HG02678 (cell line): Measurements from ENCODE around the gene CCDC28A.
"Not testable (repeated sequence)": the region's sequence is repeated elsewhere in the genome, so short reads cannot be mapped to it uniquely, and the experiment has no call there.

Experiments
- ATAC-seq: cut with Tn5 transposase; IDR thresholded peaks from one replicate; pipeline ENCODE4 v1.9.1; 2021; ENCODE audit warnings: mild to moderate bottlenecking, moderate library complexity; ENCODE audit not compliant: unreplicated experiment

The CCDC28A gene

DNA sequence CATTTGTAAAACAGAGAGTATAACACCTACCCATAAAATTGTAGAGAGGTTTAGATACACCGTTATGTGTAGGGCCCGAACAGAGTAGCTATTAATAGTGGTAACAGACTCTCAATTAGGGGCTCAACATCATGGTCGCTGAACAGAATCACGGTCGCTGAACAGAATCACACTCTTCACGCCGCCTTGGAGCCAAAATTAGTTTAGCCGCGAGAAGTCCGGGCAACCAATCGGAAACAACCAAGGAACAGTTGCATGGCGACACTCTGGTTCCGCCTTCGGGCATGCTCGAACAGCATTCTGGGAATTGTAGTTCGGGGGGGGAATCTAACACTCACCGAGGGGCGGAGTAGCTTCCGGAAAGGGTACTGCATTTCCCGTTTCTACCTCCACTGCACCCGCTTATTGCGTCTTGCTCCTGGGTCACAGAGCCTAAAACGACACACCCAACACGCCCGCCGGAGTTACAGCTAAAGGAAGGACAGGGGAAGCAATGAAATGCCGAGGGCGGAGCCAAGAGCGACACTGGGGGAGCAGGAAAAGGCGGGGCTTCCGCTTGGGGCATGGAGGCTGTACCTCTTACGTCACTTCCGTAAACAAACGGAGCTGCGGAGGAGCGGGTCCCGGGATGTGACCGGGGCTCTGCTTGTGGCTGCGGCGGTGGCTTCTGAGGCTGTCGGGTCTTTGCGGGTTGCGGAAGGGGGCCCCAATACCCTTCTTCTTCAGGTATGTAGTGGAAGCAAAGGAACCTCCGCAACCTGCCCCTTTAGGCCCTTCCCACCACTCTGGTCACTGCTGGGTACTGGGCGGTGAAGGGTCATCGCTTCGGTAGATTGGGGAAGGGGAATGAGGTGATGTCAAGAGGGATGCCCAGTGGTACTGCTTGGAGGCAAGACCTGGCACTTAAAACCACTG is at the start of gene CCDC28A:
CCDC28A (plus strand) TSS at position 593 of the 915 bp plus-strand sequence. CDS start 2,352 bp downstream, outside the sequence.
- ATAC-seq, result peak; percentile 93

DNA sequence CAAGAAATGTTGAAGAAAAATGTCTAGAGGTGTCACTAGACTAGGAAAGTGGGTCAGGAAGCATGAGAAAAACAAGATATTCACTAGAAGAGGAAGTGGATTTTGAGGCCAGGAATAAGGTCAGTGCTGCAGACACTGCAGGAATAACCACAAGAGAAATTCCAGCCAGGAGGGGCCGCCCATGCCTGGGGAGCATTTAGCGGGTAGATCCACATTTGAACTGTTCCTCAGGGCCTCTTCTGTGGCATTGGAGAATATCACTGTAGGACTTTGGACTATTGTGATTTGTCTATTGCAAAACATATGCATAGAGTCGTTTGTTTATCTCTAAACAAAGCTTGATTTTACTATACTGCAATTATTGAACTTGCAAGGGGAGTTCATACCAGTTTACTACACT is 49.6 kb upstream of the CCDC28A start:
- ATAC-seq, result no peak

GRCh38 chr6:138726066-138726756 is 47.4 kb upstream of the CCDC28A start:
- ATAC-seq, result no peak

- no peak for ATAC-seq
These were observed 46.8 kb upstream of the CCDC28A start for GRCh38 chr6:138726757-138727097.

DNA sequence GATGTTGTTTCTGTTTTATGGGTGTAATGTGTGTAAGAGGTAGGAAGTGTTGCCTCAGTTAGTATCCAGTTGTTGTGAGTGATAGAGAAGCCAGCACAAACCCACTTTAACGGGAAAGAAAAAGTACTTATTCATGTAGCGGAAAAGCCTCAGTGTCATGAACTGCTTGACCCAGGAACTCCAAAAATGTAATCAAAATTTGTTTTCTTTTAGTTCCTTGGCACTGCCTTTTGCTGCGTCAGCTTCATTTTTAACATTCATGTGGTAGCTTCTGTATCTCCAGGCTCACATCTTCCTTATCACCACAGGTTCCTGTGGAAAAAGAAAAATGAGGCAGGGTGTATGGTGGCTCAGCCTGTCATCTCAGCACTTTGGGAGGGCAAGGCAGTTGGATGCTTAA is 46.4 kb upstream of the CCDC28A start:
- no peak for ATAC-seq

- ATAC-seq, result no peak
These were observed 44.9 kb upstream of the CCDC28A start for GRCh38 chr6:138728662-138729061.

- not testable (repeated sequence) for ATAC-seq
These were observed 43.5 kb upstream of the CCDC28A start for GRCh38 chr6:138730037-138730436.

- ATAC-seq, result no peak
These were observed 39.0 kb upstream of the CCDC28A start for GRCh38 chr6:138734585-138734984.

DNA sequence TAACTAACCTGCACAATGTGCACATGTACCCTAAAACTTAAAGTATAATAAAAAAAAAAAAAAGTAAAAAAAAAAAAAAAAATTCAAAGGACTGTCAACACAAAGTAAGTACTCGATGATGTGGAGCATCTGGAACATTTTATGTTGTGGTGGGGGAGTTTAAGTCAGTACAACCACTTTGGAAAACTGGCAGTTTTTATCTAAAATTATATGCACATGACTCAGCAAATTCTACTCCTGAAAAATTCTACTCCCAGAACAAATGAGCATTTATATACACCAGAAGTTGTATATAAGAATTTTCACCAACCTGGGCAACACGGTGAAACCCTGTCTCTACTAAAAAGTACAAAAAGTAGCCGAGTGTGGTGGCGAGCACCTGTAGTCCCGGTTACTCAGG is 36.9 kb upstream of the CCDC28A start:
- ATAC-seq, result no peak

GRCh38 chr6:138752017-138752416 is 21.6 kb upstream of the CCDC28A start:
- ATAC-seq, result no peak

DNA sequence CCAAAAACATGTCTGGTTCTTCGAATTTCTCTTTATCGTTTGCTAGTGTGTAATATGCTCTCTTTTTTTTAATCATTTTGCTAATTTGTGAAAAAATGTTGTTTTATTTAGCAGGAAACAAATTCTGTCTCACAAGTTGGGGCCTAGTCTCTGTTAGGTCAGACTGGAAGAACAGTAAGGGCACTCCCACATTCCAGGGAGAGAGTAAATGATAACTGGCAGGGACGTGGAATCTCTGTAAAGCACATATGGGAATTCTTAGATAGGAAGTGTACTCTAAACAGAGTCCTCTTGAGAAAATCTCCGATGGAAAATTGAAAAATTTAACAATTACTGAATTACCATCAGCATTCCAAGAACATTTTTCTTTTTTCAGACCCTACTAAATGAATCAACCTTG is 16.4 kb upstream of the CCDC28A start:
- no peak for ATAC-seq

GRCh38 chr6:138765896-138766655 is 7.5 kb upstream of the CCDC28A start:
- no peak for ATAC-seq

DNA sequence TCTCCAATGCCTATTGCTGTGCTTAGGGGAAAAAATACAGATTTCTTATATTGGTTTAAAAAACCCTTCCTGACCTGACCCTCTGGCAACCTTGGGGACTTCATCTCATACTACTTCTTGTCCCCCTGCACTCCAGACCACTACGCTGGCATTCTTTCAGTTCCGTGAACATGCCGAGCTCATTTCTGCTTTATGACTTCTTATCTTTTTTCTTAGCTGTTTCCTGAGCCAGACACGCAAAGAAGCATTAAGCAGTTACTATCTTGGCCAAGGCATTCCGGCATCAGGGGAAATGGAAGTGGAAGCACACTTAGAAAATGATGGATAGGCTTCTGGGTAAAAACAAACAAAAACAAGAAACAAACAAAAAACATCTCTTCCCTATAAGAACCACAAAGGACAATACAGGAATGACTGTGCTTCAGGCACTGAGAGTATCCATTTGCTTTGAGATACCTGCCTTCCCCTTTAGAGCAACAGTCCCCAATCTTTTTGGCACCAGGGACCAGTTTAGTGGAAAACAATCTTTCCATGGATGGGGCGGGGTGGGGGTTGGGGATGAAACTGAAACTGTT is 4.4 kb upstream of the CCDC28A start:
- no peak for ATAC-seq

DNA sequence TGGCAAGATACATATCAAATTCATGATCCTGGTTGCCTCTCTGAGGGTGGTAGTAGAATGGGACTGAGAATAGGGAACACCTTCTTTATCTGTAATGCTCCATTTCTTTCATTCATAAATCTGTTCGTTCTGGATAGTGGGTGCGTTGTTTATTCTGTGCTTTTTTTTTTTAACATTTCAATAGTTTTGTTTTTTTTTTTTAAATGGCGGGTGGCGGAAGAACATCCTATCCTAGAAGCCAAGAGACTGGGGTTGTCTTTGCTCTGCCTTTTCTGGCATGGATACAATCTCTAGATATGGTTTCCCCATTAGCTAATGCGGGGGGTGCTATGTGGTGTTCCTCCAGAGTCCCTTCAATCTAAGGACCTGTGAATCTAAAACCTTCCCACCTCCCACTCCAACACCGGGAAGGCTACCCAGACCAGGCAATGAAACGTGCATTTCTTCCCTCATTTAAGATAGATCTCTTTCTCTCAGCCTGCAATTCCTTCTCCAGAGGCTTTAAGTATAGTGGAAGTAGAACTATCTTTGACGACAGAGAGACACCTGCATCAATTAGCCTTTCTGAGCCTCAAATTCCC is 883 bp upstream of the CCDC28A start:
- no peak for ATAC-seq

DNA sequence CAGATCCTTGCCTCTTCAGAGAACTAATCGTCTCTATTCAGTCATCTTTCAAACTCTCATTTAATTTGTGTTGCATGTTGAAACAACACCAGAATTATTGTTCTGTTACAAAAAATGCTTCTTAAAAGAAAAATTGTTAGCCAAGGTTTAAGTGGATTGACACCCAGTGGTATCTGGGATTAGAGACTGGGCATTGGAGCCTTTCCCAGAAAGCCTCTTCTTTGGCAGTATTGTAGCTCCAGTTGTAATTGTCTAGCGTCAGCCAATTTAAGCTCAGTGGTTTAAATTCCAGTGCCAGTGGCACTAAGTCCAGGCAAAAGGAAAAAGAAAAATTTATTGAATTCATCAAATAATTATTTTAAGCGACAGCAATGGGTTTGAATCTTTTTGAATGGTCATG is 801 bp downstream of the CCDC28A start:
- no peak for ATAC-seq

GRCh38 chr6:138776659-138777058 is 3.1 kb downstream of the CCDC28A start:
- no peak for ATAC-seq

DNA sequence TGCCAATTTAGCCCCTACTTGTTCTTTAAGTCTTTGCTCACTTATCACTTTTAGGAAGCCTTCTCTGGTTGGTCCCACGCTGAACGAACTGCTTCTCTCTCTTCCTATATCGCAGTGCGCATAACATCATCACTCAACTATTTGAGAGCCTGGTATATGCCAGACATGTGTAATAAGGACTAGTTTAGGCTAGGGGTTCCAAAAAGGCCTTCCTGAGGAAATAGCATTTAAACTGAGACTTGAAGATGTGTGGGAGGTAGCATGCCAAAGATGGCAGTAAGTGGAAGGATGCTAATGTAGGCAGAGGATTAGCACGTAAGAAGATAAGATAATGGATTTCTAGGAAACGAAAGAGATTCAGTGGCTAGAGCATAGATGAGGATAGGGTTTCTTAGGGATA is 4.8 kb downstream of the CCDC28A start:
- ATAC-seq, result no peak

GRCh38 chr6:138782243-138782642 is 8.7 kb downstream of the CCDC28A start:
- ATAC-seq, result no peak

GRCh38 chr6:138785079-138785478 is 11.5 kb downstream of the CCDC28A start:
- no peak for ATAC-seq

DNA sequence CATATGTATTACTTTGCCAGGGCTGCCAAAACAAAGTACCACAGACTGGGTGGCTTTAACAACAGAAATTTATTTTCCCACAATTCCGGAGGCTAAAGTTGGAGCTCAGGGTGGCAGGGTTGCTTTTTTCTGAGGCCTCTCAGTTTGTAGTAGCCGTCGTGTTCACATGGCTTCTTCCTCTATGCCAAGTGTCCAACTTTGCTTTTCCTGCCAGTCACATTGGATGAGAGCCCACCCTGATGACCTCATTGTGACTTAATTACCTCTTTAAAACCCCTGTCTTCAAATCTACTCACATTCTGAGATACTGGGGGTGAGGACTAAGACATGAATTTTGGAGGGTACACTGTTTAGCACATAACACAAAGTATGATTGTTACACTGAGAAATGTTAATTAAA is 12.4 kb downstream of the CCDC28A start:
- no peak for ATAC-seq

GRCh38 chr6:138787138-138787537 is 13.6 kb downstream of the CCDC28A start:
- no peak for ATAC-seq
